ENCODE results near the gene ICA1L.

Gene ICA1L

GRCh38 chr2:202736826-202737225, 134.7 kb downstream of the ICA1L start:
- DNase-seq (ENCODE audit: low spot score): no peak

DNA sequence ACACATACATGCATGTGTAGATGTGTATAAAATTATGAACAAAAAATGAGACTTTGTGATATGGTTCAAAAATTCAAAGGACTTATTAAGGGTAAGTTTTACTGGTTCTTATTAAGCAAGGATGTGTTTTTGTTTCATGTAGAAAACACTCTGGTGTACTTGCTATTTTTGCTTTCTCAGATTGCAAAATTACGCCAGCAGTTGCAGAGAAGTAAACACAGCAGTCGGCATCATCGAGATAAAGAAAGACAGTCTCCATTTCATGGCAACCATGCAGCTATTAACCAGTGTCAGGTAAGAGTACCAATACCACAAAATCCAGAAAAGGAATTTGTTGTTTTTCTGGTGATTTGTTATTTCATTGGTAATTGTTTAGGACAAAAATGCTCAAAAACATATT, 145.5 kb downstream of the ICA1L start:
- peak; percentile 12 for DNase-seq (ENCODE audit: low spot score)

- no peak for DNase-seq (ENCODE audit: low spot score)
These were observed 147.8 kb downstream of the ICA1L start for GRCh38 chr2:202723746-202724145.

All from HuH-7 (cell line).